GM19324 (cell line): ENCODE measurements around the gene OCLN.
"Not testable (repeated sequence)": the region's sequence is repeated elsewhere in the genome, so short reads cannot be mapped to it uniquely, and the experiment has no call there.

Experiments used
- ATAC-seq: cut with Tn5 transposase; IDR thresholded peaks from one replicate; pipeline ENCODE4 v1.9.1; 2021; ENCODE audit warnings: mild to moderate bottlenecking, moderate library complexity; ENCODE audit not compliant: unreplicated experiment, low FRiP score

The OCLN gene

GRCh38 chr5:69489246-69489645, 3.3 kb upstream of the OCLN start:
- no peak for ATAC-seq

GRCh38 chr5:69491027-69491426, 1.6 kb upstream of the OCLN start:
- no peak for ATAC-seq

DNA sequence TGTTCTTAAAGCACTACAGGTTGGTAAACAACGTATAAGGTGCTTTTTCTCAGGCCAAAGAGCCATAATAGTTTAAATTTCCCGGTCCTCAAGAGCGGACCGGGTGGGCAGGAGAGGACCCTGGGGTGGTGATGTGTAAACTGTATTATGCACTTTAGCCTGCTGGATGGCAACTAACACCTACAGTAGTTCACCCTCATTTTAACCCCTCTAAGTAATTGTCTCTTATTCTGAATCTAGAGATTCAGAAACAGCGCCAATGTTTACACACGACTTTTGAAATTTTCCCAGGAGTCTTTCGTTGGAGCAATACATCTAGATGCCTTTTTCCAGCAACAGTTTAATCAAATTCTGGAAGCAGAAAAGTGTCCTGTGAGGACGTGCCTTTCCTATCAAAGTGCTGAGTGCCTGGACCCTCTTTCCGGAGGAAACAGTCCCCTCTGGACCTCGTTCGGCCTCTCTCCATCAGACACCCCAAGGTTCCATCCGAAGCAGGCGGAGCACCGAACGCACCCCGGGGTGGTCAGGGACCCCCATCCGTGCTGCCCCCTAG, 676 bp upstream of the OCLN start:
- ATAC-seq = no peak

GRCh38 chr5:69492923-69493395, 369 bp downstream of the OCLN start:
- ATAC-seq = no peak

- ATAC-seq = no peak
These were observed 975 bp downstream of the OCLN start for GRCh38 chr5:69493396-69494133.

DNA sequence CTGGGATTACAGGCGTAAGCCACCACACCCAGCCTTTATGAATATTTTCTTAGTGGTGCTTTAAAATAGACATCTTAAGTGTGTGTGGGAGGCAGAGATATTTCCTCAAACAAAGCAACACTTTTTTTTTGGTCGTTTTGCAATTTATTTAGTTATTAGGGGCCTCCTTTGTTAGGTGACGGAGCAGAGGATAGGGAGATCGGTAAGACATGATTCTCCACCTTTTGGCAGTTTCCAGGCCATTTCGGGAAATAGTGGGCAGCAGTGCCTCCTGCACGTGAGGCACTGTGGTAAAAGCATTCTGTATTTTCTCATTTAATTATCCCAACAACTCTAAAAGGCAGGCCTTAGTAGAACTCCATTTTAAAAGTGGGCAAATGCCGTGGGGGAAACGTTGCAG, 1.9 kb downstream of the OCLN start:
- no peak for ATAC-seq

DNA sequence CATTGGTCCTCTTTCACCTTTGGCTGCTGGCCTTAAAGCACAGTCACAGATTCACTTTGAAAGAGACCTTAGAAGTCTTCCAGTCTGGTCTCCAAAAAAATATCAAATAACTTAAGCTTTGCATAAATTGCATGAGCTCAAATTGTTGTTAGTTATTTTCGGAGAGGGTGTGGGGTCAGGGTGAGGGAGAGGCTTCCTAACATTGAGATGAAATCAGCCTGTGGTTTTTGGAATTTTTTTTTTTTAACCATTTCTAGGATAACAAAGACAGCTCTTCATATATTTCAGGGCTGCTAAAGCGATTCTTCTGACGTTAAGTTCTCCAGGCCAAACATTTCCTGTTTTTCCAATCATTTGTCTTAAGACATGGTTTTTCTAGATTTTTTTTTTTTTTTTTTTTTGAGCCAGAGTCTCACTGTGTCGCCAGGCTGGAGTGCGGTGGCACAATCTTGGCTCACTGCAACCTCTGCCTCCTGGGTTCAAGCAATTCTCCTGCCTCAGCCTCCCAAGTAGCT, 4.5 kb downstream of the OCLN start:
- ATAC-seq = no peak

- no peak for ATAC-seq
These were observed 5.8 kb downstream of the OCLN start for GRCh38 chr5:69498384-69498783.

GRCh38 chr5:69502367-69502766, 9.8 kb downstream of the OCLN start:
- no peak for ATAC-seq

GRCh38 chr5:69502767-69503488, 10.3 kb downstream of the OCLN start:
- no peak for ATAC-seq

- no peak for ATAC-seq
These were observed 11.4 kb downstream of the OCLN start for GRCh38 chr5:69504036-69504435.

- no peak for ATAC-seq
These were observed 12.7 kb downstream of the OCLN start for GRCh38 chr5:69505306-69505705.

GRCh38 chr5:69509212-69509611, 16.6 kb downstream of the OCLN start:
- ATAC-seq = no peak

DNA sequence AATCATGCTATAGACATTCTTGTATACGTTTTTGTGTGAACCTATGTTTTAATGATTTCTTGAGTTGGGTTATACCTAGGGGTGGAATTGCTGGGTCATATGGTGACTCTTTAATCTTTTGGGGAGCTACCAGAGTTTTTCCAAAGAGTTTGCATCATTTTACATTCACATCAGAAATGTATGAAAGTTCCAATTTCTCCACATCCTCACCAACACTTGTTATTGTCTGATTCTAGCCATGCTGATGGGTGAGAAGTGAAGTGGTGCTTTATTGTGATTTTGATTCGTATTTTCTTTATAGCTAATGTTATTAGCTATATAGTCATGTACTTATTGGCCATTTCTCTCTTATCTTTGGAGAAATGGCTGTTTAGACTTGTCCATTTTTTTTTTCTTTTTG, 18.1 kb downstream of the OCLN start:
- ATAC-seq = no peak

GRCh38 chr5:69512740-69513260, 20.2 kb downstream of the OCLN start:
- ATAC-seq = no peak

DNA sequence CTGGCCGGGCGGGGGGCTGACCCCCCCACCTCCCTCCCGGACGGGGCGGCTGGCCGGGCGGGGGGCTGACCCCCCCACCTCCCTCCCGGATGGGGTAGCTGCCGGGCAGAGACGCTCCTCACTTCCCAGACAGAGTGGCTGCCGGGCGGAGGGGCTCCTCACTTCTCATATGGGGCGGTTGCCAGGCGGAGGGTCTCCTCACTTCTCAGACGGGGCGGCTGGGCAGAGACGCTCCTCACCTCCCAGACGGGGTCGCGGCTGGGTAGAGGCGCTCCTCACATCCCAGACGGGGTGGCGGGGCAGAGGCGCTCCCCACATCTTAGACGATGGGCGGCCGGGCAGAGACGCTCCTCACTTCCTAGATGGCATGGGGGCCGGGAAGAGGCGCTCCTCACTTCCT, 23.0 kb downstream of the OCLN start:
- ATAC-seq = not testable (repeated sequence)

DNA sequence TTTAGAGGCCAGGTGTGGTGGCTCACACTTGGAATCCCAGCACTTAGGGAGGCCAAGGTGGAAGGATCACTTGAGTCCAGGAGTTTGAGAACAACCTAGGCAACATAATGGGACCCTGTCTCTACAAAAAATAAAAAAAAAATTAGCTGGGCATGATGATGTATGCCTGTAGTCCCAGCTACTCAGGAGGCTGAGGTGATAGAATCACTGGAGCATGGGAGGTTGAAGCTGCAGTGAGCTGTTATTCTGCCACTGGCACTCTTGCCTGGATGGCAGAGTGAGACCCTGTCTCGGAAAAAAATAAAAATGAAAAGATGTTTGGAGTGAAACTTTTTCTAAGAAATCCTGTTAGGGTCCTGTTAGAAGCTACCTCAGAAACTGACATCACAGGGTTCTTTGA, 24.2 kb downstream of the OCLN start:
- ATAC-seq = no peak

GRCh38 chr5:69517763-69518212, 25.2 kb downstream of the OCLN start:
- no peak for ATAC-seq

GRCh38 chr5:69519285-69519684, 26.7 kb downstream of the OCLN start:
- no peak for ATAC-seq

- ATAC-seq = no peak
These were observed 29.4 kb downstream of the OCLN start for GRCh38 chr5:69522035-69522434.

- ATAC-seq = no peak
These were observed 32.9 kb downstream of the OCLN start for GRCh38 chr5:69525490-69525889.
